Heart left ventricle (tissue), 13 donors: ENCODE measurements around the gene POU3F3.

Source experiments
- CTCF ChIP-seq, 12 donors: fragments of 200-600 bp; sonication (generic) in 4 of 12; IDR thresholded peaks; one replicate each; pipeline versions ENCODE4 v1.5.0 to v1.8.0; 2018 to 2022; ENCODE audit warnings: antibody characterized with exemption in 12 of 12, mild to moderate bottlenecking in 5 of 12
- POLR2A ChIP-seq, 2 donors: fragments of 450-650 bp; IDR thresholded peaks; one replicate each; pipeline ENCODE4 v1.6.1; 2017; ENCODE audit warnings: antibody characterized with exemption in 2 of 2, mild to moderate bottlenecking in 2 of 2, moderate library complexity in 2 of 2
- donor health status: ischemic (EF 13 %, LVEDD 7.1; RV severe dilation, severe dysfunction).
- donor health status: DM: no; HTN: yes; CAD: no.
- donor health status: DM: no; HTN: no; CAD: no.
- donor health status: ischemic (EF 25% LVEDD 6.9; RV normal size, moderate dysfunction).
- donor health status: ischemic (EF 25% LVEDD 5.7; RV mildly dilated, moderate dysfunction).
- donor health status: ischemic (EF 35%, LVEDD 5.7; RV mildly dilated, moderate dysfunction).
- donor health status: nonischemic (EF 11% LVEDD 7.7; RV severe dilation, severe dysfunction).
- donor health status: DM: yes; HTN: yes; CAD: no.
- donor health status: PGD.
- donor health status: ischemic (EF 29% LVEDD 5.4; RV normal size, mild dysfunction).
- donor health status: nonischemic (EF 23%, LVEDD 6.1; RV moderate dilation, normal function).

- TF ChIP-seq CTCF (IDR thresholded peaks at IDR 0.05) = no peak
- TF ChIP-seq POLR2A (IDR thresholded peaks at IDR 0.05) = no peak
Observed at GRCh38 chr2:104890685-104891069, 36.8 kb downstream of the POU3F3 start.
